ENCODE data around the gene KCP.

Gene KCP

GRCh38 chr7:128879461-128879938, 31.0 kb downstream of the KCP start:
- H3K4me1 ChIP-seq (ENCODE audit: control insufficient read depth, low read depth, low read length): no peaks in the 10 kb centered on the region
- no peak overlapping the region for H3K4me3 ChIP-seq (ENCODE audit: low read length)
- no peaks in the 10 kb centered on the region for H3K9me3 ChIP-seq (ENCODE audit: control insufficient read depth, low read depth, low read length)
- no peaks in the 10 kb centered on the region for H3K36me3 ChIP-seq (ENCODE audit: control insufficient read depth, low read depth, low read length)
- H3K27ac ChIP-seq (ENCODE audit: low read length): no peak overlapping the region
- H3K9ac ChIP-seq (ENCODE audit: low read length): no peak overlapping the region
- H3K27me3 ChIP-seq (ENCODE audit: control insufficient read depth, insufficient read depth, low read length): no peaks in the 10 kb centered on the region

- Histone ChIP-seq H3K36me3 (ENCODE audit: control insufficient read depth, low read depth, low read length) (no peaks in the 10 kb centered on the region), H3K27ac (ENCODE audit: low read length) (no peak overlapping the region), H3K4me3 (ENCODE audit: low read length) (no peak overlapping the region), H3K27me3 (ENCODE audit: control insufficient read depth, insufficient read depth, low read length) (no peaks in the 10 kb centered on the region), H3K4me1 (ENCODE audit: control insufficient read depth, low read depth, low read length) (no peaks in the 10 kb centered on the region), H3K9ac (ENCODE audit: low read length) (no peak overlapping the region), H3K9me3 (ENCODE audit: control insufficient read depth, low read depth, low read length) (no peaks in the 10 kb centered on the region)
These were observed 32.0 kb downstream of the KCP start for GRCh38 chr7:128878226-128879105.

GRCh38 chr7:128877756-128878120, 32.8 kb downstream of the KCP start:
- no peaks in the 10 kb centered on the region for H3K27me3 ChIP-seq (ENCODE audit: control insufficient read depth, insufficient read depth, low read length)
- no peak overlapping the region for H3K9ac ChIP-seq (ENCODE audit: low read length)
- H3K9me3 ChIP-seq (ENCODE audit: control insufficient read depth, low read depth, low read length): no peaks in the 10 kb centered on the region
- H3K27ac ChIP-seq (ENCODE audit: low read length): no peak overlapping the region
- H3K36me3 ChIP-seq (ENCODE audit: control insufficient read depth, low read depth, low read length): no peaks in the 10 kb centered on the region
- no peak overlapping the region for H3K4me3 ChIP-seq (ENCODE audit: low read length)
- H3K4me1 ChIP-seq (ENCODE audit: control insufficient read depth, low read depth, low read length): no peaks in the 10 kb centered on the region

- H3K9ac ChIP-seq (ENCODE audit: low read length): no peak overlapping the region
- no peaks in the 10 kb centered on the region for H3K4me1 ChIP-seq (ENCODE audit: control insufficient read depth, low read depth, low read length)
These were observed 33.3 kb downstream of the KCP start for GRCh38 chr7:128876978-128877755.

GRCh38 chr7:128876586-128876977, 33.9 kb downstream of the KCP start:
- Histone ChIP-seq H3K9me3 (ENCODE audit: control insufficient read depth, low read depth, low read length) (no peaks in the 10 kb centered on the region), H3K36me3 (ENCODE audit: control insufficient read depth, low read depth, low read length) (no peaks in the 10 kb centered on the region), H3K27me3 (ENCODE audit: control insufficient read depth, insufficient read depth, low read length) (peaks cover 5% of the 10 kb centered on the region), H3K4me3 (ENCODE audit: low read length) (no peak overlapping the region), H3K27ac (ENCODE audit: low read length) (no peak overlapping the region), H3K4me1 (ENCODE audit: control insufficient read depth, low read depth, low read length) (no peaks in the 10 kb centered on the region), H3K9ac (ENCODE audit: low read length) (no peak overlapping the region)

More at GRCh38 chr7:128876978-128877755, 33.3 kb downstream of the KCP start:
- H3K27me3 ChIP-seq (ENCODE audit: control insufficient read depth, insufficient read depth, low read length): no peaks in the 10 kb centered on the region
- no peak overlapping the region for H3K27ac ChIP-seq (ENCODE audit: low read length)
- no peaks in the 10 kb centered on the region for H3K36me3 ChIP-seq (ENCODE audit: control insufficient read depth, low read depth, low read length)
- no peaks in the 10 kb centered on the region for H3K9me3 ChIP-seq (ENCODE audit: control insufficient read depth, low read depth, low read length)
- H3K4me3 ChIP-seq (ENCODE audit: low read length): no peak overlapping the region

- Histone ChIP-seq H3K4me1 (ENCODE audit: control insufficient read depth, low read depth, low read length) (no peaks in the 10 kb centered on the region), H3K9ac (ENCODE audit: low read length) (no peak overlapping the region), H3K4me3 (ENCODE audit: low read length) (no peak overlapping the region), H3K36me3 (ENCODE audit: control insufficient read depth, low read depth, low read length) (no peaks in the 10 kb centered on the region), H3K27me3 (ENCODE audit: control insufficient read depth, insufficient read depth, low read length) (peaks cover 10% of the 10 kb centered on the region), H3K9me3 (ENCODE audit: control insufficient read depth, low read depth, low read length) (no peaks in the 10 kb centered on the region), H3K27ac (ENCODE audit: low read length) (no peak overlapping the region)
These were observed 34.4 kb downstream of the KCP start for GRCh38 chr7:128876127-128876526.

GRCh38 chr7:128875523-128875948, 35.0 kb downstream of the KCP start:
- Histone ChIP-seq H3K4me1 (ENCODE audit: control insufficient read depth, low read depth, low read length) (no peaks in the 10 kb centered on the region), H3K27ac (ENCODE audit: low read length) (no peak overlapping the region), H3K36me3 (ENCODE audit: control insufficient read depth, low read depth, low read length) (no peaks in the 10 kb centered on the region), H3K9ac (ENCODE audit: low read length) (no peak overlapping the region), H3K27me3 (ENCODE audit: control insufficient read depth, insufficient read depth, low read length) (peaks cover 16% of the 10 kb centered on the region), H3K9me3 (ENCODE audit: control insufficient read depth, low read depth, low read length) (no peaks in the 10 kb centered on the region), H3K4me3 (ENCODE audit: low read length) (no peak overlapping the region)

- Histone ChIP-seq H3K4me3 (ENCODE audit: low read length) (no peak overlapping the region), H3K4me1 (ENCODE audit: control insufficient read depth, low read depth, low read length) (no peaks in the 10 kb centered on the region), H3K9me3 (ENCODE audit: control insufficient read depth, low read depth, low read length) (no peaks in the 10 kb centered on the region), H3K27ac (ENCODE audit: low read length) (no peak overlapping the region), H3K36me3 (ENCODE audit: control insufficient read depth, low read depth, low read length) (no peaks in the 10 kb centered on the region), H3K27me3 (ENCODE audit: control insufficient read depth, insufficient read depth, low read length) (peaks cover 27% of the 10 kb centered on the region), H3K9ac (ENCODE audit: low read length) (no peak overlapping the region)
These were observed 36.1 kb downstream of the KCP start for GRCh38 chr7:128874140-128875031.

GRCh38 chr7:128873234-128873633, 37.3 kb downstream of the KCP start:
- Histone ChIP-seq H3K36me3 (ENCODE audit: control insufficient read depth, low read depth, low read length) (no peaks in the 10 kb centered on the region), H3K9me3 (ENCODE audit: control insufficient read depth, low read depth, low read length) (no peaks in the 10 kb centered on the region), H3K27ac (ENCODE audit: low read length) (no peak overlapping the region), H3K4me1 (ENCODE audit: control insufficient read depth, low read depth, low read length) (peaks cover 7% of the 10 kb centered on the region), H3K9ac (ENCODE audit: low read length) (no peak overlapping the region), H3K27me3 (ENCODE audit: control insufficient read depth, insufficient read depth, low read length) (peaks cover 38% of the 10 kb centered on the region), H3K4me3 (ENCODE audit: low read length) (no peak overlapping the region)

GRCh38 chr7:128872394-128872824, 38.1 kb downstream of the KCP start:
- Histone ChIP-seq H3K27ac (ENCODE audit: low read length) (no peak overlapping the region), H3K9me3 (ENCODE audit: control insufficient read depth, low read depth, low read length) (no peaks in the 10 kb centered on the region), H3K4me3 (ENCODE audit: low read length) (no peak overlapping the region), H3K27me3 (ENCODE audit: control insufficient read depth, insufficient read depth, low read length) (peaks cover 46% of the 10 kb centered on the region), H3K9ac (ENCODE audit: low read length) (no peak overlapping the region), H3K4me1 (ENCODE audit: control insufficient read depth, low read depth, low read length) (peaks cover 7% of the 10 kb centered on the region), H3K36me3 (ENCODE audit: control insufficient read depth, low read depth, low read length) (no peaks in the 10 kb centered on the region)

GRCh38 chr7:128871050-128871449, 39.5 kb downstream of the KCP start:
- no peak overlapping the region for H3K27ac ChIP-seq (ENCODE audit: low read length)

More at GRCh38 chr7:128871050-128871449, 39.5 kb downstream of the KCP start:
- H3K9ac ChIP-seq (ENCODE audit: low read length): no peak overlapping the region
- peaks cover 51% of the 10 kb centered on the region for H3K27me3 ChIP-seq (ENCODE audit: control insufficient read depth, insufficient read depth, low read length)
- peaks cover 7% of the 10 kb centered on the region for H3K4me1 ChIP-seq (ENCODE audit: control insufficient read depth, low read depth, low read length)
- H3K36me3 ChIP-seq (ENCODE audit: control insufficient read depth, low read depth, low read length): no peaks in the 10 kb centered on the region
- H3K4me3 ChIP-seq (ENCODE audit: low read length): no peak overlapping the region
- no peaks in the 10 kb centered on the region for H3K9me3 ChIP-seq (ENCODE audit: control insufficient read depth, low read depth, low read length)
